Panc1 (cell line): ENCODE measurements around the gene SHC3. TPM values are rescaled to one million over a fixed set of nuclear protein-coding genes. Genes with fewer than 3 reads are reported as not detected.

ENCODE experiments used
- ATAC-seq: fragments of 200-7000 bp; cut with Tn5 transposase; 2 replicates; pipeline ENCODE4 v1.9.1; 2020; ENCODE audit warnings: mild to moderate bottlenecking, moderate library complexity
- BruUV-seq: library from RNA; stranded (reverse); fragments of 400-500 nt; replicated peaks from 2 replicates; lab custom pipeline; 2021; lab: Mats Ljungman, UMichigan
- CTCF ChIA-PET: fragments of 300-600 bp; sonication (Branson Sonifier 250); formaldehyde crosslinking; loops from one replicate; lab custom pipeline; 2022; ENCODE audit warnings: antibody characterized with exemption; lab: Charles Lee
- POLR2A ChIA-PET: fragments of 300-600 bp; sonication (Branson Sonifier 250); formaldehyde crosslinking; loops from one replicate; lab custom pipeline; 2022; ENCODE audit warnings: antibody characterized with exemption; lab: Charles Lee
- DNase-seq: peaks from one replicate; pipeline ENCODE4 v3.0.0-alpha.2; 2010; ENCODE audit warnings: low read depth, low spot score
- H3K27ac ChIP-seq: 2 replicates; pipeline ENCODE4 v1.5.1; 2011; ENCODE audit warnings: mild to moderate bottlenecking, low read length, inconsistent platforms
- H3K27me3 ChIP-seq: fragments of 200-500 bp; sonication (Bioruptor generic); 2 replicates; pipeline ENCODE4 v1.6.0; 2014; ENCODE audit warnings: low read length, inconsistent platforms; ENCODE audit not compliant: control insufficient read depth, insufficient read depth
- H3K36me3 ChIP-seq: fragments of 200-500 bp; sonication (Bioruptor generic); 2 replicates; pipeline ENCODE4 v1.5.1; 2014; ENCODE audit warnings: inconsistent platforms, mild to moderate bottlenecking, low read length, moderate library complexity; ENCODE audit not compliant: control insufficient read depth, insufficient read depth
- H3K4me1 ChIP-seq: 2 replicates; pipeline ENCODE4 v1.5.1; 2011; ENCODE audit warnings: inconsistent platforms, mild to moderate bottlenecking, low read length, moderate library complexity; ENCODE audit not compliant: control insufficient read depth, insufficient read depth
- H3K4me3 ChIP-seq, 2 experiments: 2 replicates each; pipeline ENCODE4 v1.5.1; 2011 to 2012; ENCODE audit warnings: low read depth in 2 of 2, low read length in 2 of 2, mild to moderate bottlenecking in 2 of 2, inconsistent platforms in 1 of 2, moderate library complexity in 1 of 2
- H3K9me3 ChIP-seq: fragments of 200-500 bp; sonication (Bioruptor generic); 2 replicates; pipeline ENCODE4 v1.5.1; 2014; ENCODE audit warnings: low read depth, mild to moderate bottlenecking, inconsistent platforms, low read length, moderate library complexity; ENCODE audit not compliant: control insufficient read depth, insufficient read depth
- POLR2AphosphoS5 ChIP-seq: IDR thresholded peaks from 2 replicates; pipeline ENCODE4 v1.6.1; 2012; ENCODE audit warnings: mild to moderate bottlenecking, low read depth, low read length, moderate library complexity
- REST ChIP-seq, 2 experiments: IDR thresholded peaks; 2 replicates each; pipeline ENCODE4 v1.6.1; 2011 to 2012; ENCODE audit warnings: low read depth in 2 of 2, control low read depth in 1 of 2, low read length in 1 of 2, mild to moderate bottlenecking in 1 of 2, moderate library complexity in 1 of 2; ENCODE audit not compliant: insufficient read depth in 1 of 2
- SIN3A ChIP-seq: IDR thresholded peaks from 2 replicates; pipeline ENCODE4 v1.6.1; 2012; ENCODE audit warnings: low read depth, mild to moderate bottlenecking, low read length, moderate library complexity, borderline replicate concordance; ENCODE audit not compliant: insufficient read depth
- TCF7L2 ChIP-seq: IDR thresholded peaks from 2 replicates; pipeline ENCODE4 v1.6.1; 2011; ENCODE audit warnings: mild to moderate bottlenecking, low read depth, low read length, inconsistent platforms
- in situ Hi-C: cut with HindIII; loops from 2 replicates; pipeline ENCODE4 v1.10.0; 2016; ENCODE audit warnings: low sequenced_read_pairs, low pct_unique_long_range_greater_than_20kb
- intact Hi-C: fragments of 100-400 bp; cut with micrococcal nuclease; formaldehyde crosslinking; loops from one replicate; pipeline ENCODE4 v1.10.0; 2022; ENCODE audit not compliant: unreplicated experiment
- total RNA-seq: library from RNA; stranded (reverse); gene quantifications from one replicate; pipeline ENCODE4 v1.2.1, GENCODE V29; 2021; ENCODE audit not compliant: unreplicated experiment
- TF ChIP-seq, protein P1 (sequence below): fragments of 450-650 bp; IDR thresholded peaks from 2 replicates; pipeline ENCODE4 v1.5.1; 2017; ENCODE audit warnings: mild to moderate bottlenecking

The SHC3 gene
- total RNA-seq, 1 experiment from 2014 or later: 1.7 TPM

DNA sequence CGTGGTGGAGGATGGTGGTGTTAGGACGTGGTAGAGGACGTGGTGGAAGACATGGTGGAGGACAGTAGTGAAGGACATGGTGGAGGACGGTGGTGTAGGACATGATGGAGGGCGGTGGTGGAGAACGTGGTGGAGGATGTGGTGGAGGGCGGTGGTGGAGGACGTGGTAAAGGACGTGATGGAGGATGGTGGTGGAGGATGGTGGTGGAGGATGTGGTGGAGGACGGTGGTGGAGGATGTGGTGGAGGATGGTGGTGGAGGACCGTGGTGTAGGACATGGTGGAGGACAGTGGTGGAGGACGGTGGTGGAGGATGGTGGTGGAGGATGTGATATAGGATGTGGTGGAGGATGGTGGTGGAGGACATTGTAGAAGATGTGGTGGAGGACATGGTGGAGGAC lies 119.7 kb downstream of the SHC3 start:
- in situ Hi-C loops (no loop called here), intact Hi-C loops (no loop called here)
- ATAC-seq: no peak
- no peaks in the 10 kb centered on the region for H3K36me3 ChIP-seq
- ChIA-PET POLR2A (no interaction called here), CTCF (no interaction called here)
- TF ChIP-seq, protein P1, sequence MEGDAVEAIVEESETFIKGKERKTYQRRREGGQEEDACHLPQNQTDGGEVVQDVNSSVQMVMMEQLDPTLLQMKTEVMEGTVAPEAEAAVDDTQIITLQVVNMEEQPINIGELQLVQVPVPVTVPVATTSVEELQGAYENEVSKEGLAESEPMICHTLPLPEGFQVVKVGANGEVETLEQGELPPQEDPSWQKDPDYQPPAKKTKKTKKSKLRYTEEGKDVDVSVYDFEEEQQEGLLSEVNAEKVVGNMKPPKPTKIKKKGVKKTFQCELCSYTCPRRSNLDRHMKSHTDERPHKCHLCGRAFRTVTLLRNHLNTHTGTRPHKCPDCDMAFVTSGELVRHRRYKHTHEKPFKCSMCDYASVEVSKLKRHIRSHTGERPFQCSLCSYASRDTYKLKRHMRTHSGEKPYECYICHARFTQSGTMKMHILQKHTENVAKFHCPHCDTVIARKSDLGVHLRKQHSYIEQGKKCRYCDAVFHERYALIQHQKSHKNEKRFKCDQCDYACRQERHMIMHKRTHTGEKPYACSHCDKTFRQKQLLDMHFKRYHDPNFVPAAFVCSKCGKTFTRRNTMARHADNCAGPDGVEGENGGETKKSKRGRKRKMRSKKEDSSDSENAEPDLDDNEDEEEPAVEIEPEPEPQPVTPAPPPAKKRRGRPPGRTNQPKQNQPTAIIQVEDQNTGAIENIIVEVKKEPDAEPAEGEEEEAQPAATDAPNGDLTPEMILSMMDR: no peak
- TF ChIP-seq SIN3A (no peak), TCF7L2 (no peak), POLR2AphosphoS5 (no peak), REST (IDR thresholded peaks at IDR 0.05; ENCODE audit: insufficient read depth in 1 of 2, low read depth in 2 of 2, low read length in 1 of 2) (no peak)
- no peaks in the 10 kb centered on the region for H3K27me3 ChIP-seq
- no TSS peak for BruUV-seq
- no peak overlapping the region for H3K27ac ChIP-seq
- no peak overlapping the region for H3K4me3 ChIP-seq
- no peaks in the 10 kb centered on the region for H3K4me1 ChIP-seq
- no peak for DNase-seq
- no peaks in the 10 kb centered on the region for H3K9me3 ChIP-seq

- Histone ChIP-seq H3K4me1 (no peaks in the 10 kb centered on the region), H3K9me3 (no peaks in the 10 kb centered on the region), H3K27ac (no peak overlapping the region), H3K27me3 (no peaks in the 10 kb centered on the region), H3K4me3 (no peak overlapping the region), H3K36me3 (no peaks in the 10 kb centered on the region)
- ChIA-PET POLR2A (no interaction called here), CTCF (no interaction called here)
- BruUV-seq: no TSS peak
- TF ChIP-seq TCF7L2: no peak
- no peak for TF ChIP-seq POLR2AphosphoS5
- TF ChIP-seq REST (IDR thresholded peaks at IDR 0.05; ENCODE audit: insufficient read depth in 1 of 2, low read depth in 2 of 2, low read length in 1 of 2): no peak
- no peak for TF ChIP-seq SIN3A
- TF ChIP-seq, protein P1: no peak
- ATAC-seq (no peak), DNase-seq (no peak)
- intact Hi-C loops (no loop called here), in situ Hi-C loops (no loop called here)
These were observed 123.6 kb downstream of the SHC3 start for GRCh38 chr9:89054865-89055495.
